Endothelial cell of umbilical vein (primary cell): Measurements from ENCODE around the gene NTN1. TPM values are rescaled to one million over a fixed set of nuclear protein-coding genes. Genes with fewer than 3 reads are reported as not detected.

Source experiments
- BruUV-seq: library from RNA; stranded (reverse); fragments of 400-500 nt; replicated peaks from 2 replicates; lab custom pipeline; 2021; lab: Mats Ljungman, UMichigan
- CTCF ChIA-PET: fragments of 300-600, 350-600 bp; sonication (Branson Sonifier 250); formaldehyde crosslinking; loops from one replicate; lab custom pipeline; 2021; ENCODE audit warnings: antibody characterized with exemption, inconsistent platforms; lab: Charles Lee
- POLR2A ChIA-PET: fragments of 300-600, 350-600 bp; sonication (Branson Sonifier 250); formaldehyde crosslinking; loops from one replicate; lab custom pipeline; 2021; ENCODE audit warnings: antibody characterized with exemption, inconsistent platforms; lab: Charles Lee
- DNase-seq: peaks from one replicate; pipeline ENCODE4 v3.0.0-alpha.2; 2011; ENCODE audit warnings: low read depth, low spot score
- FAIRE-seq: peaks from 2 replicates; lab custom pipeline; 2011; peaks lifted over from hg19 to GRCh38; lab: Jason Lieb, UNC
- H2AFZ ChIP-seq: 2 replicates; pipeline ENCODE4 v1.6.0; 2012; ENCODE audit warnings: low read depth, low read length, control low read depth, inconsistent platforms
- H3K27ac ChIP-seq: 2 replicates; pipeline ENCODE4 v1.5.1; 2011; ENCODE audit warnings: low read depth, mild to moderate bottlenecking, control low read depth, low read length, moderate library complexity; ENCODE audit not compliant: insufficient read depth
- H3K27me3 ChIP-seq, 2 experiments: 2 replicates each; pipeline versions ENCODE4 v1.6.0 to v1.6.1; 2011; ENCODE audit warnings: low read length in 2 of 2, mixed read lengths in 1 of 2; ENCODE audit not compliant: control insufficient read depth in 2 of 2, insufficient read depth in 2 of 2
- H3K36me3 ChIP-seq, 2 experiments: 2 replicates in 1 of 2; 3 replicates in 1 of 2; pipeline ENCODE4 v1.5.1; 2011; ENCODE audit warnings: low read length in 2 of 2, mild to moderate bottlenecking in 1 of 2, moderate library complexity in 1 of 2; ENCODE audit not compliant: control insufficient read depth in 2 of 2, insufficient read depth in 2 of 2; ENCODE audit errors: extremely low read depth in 1 of 2
- H3K4me1 ChIP-seq: 3 replicates; pipeline ENCODE4 v1.5.1; 2011; ENCODE audit warnings: mild to moderate bottlenecking, low read length; ENCODE audit not compliant: control insufficient read depth, insufficient read depth; ENCODE audit errors: extremely low read depth
- H3K4me2 ChIP-seq: 2 replicates; pipeline ENCODE4 v1.6.1; 2011; ENCODE audit warnings: low read length, control low read depth, mixed read lengths; ENCODE audit not compliant: insufficient read depth
- H3K4me3 ChIP-seq, 3 experiments: fragments of 200-600 bp in 1 of 3; sonication (generic), shearing (Covaris generic) in 1 of 3; replicated peaks in 1 of 3; 2 replicates each; pipeline ENCODE4 v1.5.1; 2011 to 2016; ENCODE audit warnings: control low read depth in 3 of 3, low read length in 3 of 3, mild to moderate bottlenecking in 2 of 3, inconsistent platforms in 1 of 3, low read depth in 1 of 3, moderate library complexity in 1 of 3; ENCODE audit not compliant: insufficient read depth in 1 of 3
- H3K79me2 ChIP-seq: 2 replicates; pipeline ENCODE4 v1.6.0; 2012; ENCODE audit warnings: low read length, inconsistent platforms; ENCODE audit not compliant: control insufficient read depth, insufficient read depth
- H3K9ac ChIP-seq: replicated peaks from 2 replicates; pipeline ENCODE3; 2011; ENCODE audit warnings: low read length, control low read depth; ENCODE audit not compliant: insufficient read depth; ENCODE audit errors: extremely low read depth
- H3K9me1 ChIP-seq: replicated peaks from 3 replicates; pipeline ENCODE4 v1.6.0; 2011; ENCODE audit warnings: mild to moderate bottlenecking, low read length; ENCODE audit not compliant: control insufficient read depth, insufficient read depth; ENCODE audit errors: extremely low read depth
- H3K9me3 ChIP-seq: replicated peaks from 2 replicates; pipeline ENCODE4 v1.5.1; 2012; ENCODE audit warnings: low read length, inconsistent platforms; ENCODE audit not compliant: control insufficient read depth, insufficient read depth
- H4K20me1 ChIP-seq: replicated peaks from 2 replicates; pipeline ENCODE3; 2011; ENCODE audit warnings: mild to moderate bottlenecking, low read length; ENCODE audit not compliant: control insufficient read depth, insufficient read depth; ENCODE audit errors: extremely low read depth
- CTCF ChIP-seq, 2 donors: IDR thresholded peaks; 1 replicate in 1 of 2; 2 replicates in 1 of 2; pipeline ENCODE4 v1.5.1; 2011; ENCODE audit warnings: low read length in 2 of 2, mild to moderate bottlenecking in 2 of 2, moderate library complexity in 2 of 2, control low read depth in 1 of 2, inconsistent platforms in 1 of 2, low read depth in 1 of 2; ENCODE audit not compliant: insufficient read depth in 1 of 2; ENCODE audit errors: extremely low read depth in 1 of 2
- EZH2 ChIP-seq: IDR thresholded peaks from 2 replicates; pipeline ENCODE4 v1.6.1; 2012; ENCODE audit warnings: borderline replicate concordance, low read depth, mild to moderate bottlenecking, moderate library complexity, low read length, inconsistent platforms; ENCODE audit not compliant: severe bottlenecking
- FOS ChIP-seq: IDR thresholded peaks from 2 replicates; pipeline ENCODE4 v1.6.1; 2011; ENCODE audit warnings: mild to moderate bottlenecking, low read length, moderate library complexity, borderline replicate concordance; ENCODE audit not compliant: insufficient read depth
- GATA2 ChIP-seq: IDR thresholded peaks from 2 replicates; pipeline ENCODE4 v1.7.0; 2011; ENCODE audit warnings: low read depth, mild to moderate bottlenecking, moderate library complexity, mixed read lengths, low read length; ENCODE audit not compliant: insufficient read length, insufficient read depth
- JUN ChIP-seq: IDR thresholded peaks from 2 replicates; pipeline ENCODE4 v1.6.1; 2011; ENCODE audit warnings: borderline replicate concordance, low read depth; ENCODE audit not compliant: insufficient read length, insufficient read depth
- MAX ChIP-seq: IDR thresholded peaks from 2 replicates; pipeline ENCODE4 v1.6.1; 2011; ENCODE audit not compliant: insufficient read depth, insufficient read length
- MYC ChIP-seq: IDR thresholded peaks from one replicate; pipeline ENCODE4 v1.6.1; 2011; ENCODE audit warnings: mild to moderate bottlenecking, low read depth, low read length
- POLR2A ChIP-seq: IDR thresholded peaks from 2 replicates; pipeline ENCODE4 v1.6.1; 2012; ENCODE audit warnings: low read depth, mild to moderate bottlenecking, control low read depth, low read length
- POLR2AphosphoS5 ChIP-seq: IDR thresholded peaks from 2 replicates; pipeline ENCODE4 v1.6.1; 2012; ENCODE audit warnings: low read depth, mild to moderate bottlenecking, control low read depth, low read length, moderate library complexity; ENCODE audit not compliant: insufficient read depth
- dilution Hi-C: fragments of 300-500 bp; cut with MboI; formaldehyde crosslinking; loops from one replicate; pipeline ENCODE4 v1.15.0; 2019; ENCODE audit warnings: low sequenced_read_pairs; ENCODE audit not compliant: extremely low pct_ligation_motif_present
- intact Hi-C: fragments of 100-400 bp; cut with micrococcal nuclease; formaldehyde crosslinking; loops from one replicate; pipeline ENCODE4 v1.10.0; 2022
- polyA plus RNA-seq, 4 experiments: library from polyadenylated mRNA; depleted of rRNA in 3 of 4; stranded (reverse) in 3 of 4; unstranded in 1 of 4; fragments of >200 nt; gene quantifications; 2 replicates each; pipeline versions ENCODE4 v1.2.1 to v1.2.3, GENCODE V29; 2011 to 2012; ENCODE audit warnings: missing spikeins in 1 of 4
- total RNA-seq: library from RNA; stranded (reverse); gene quantifications from 2 replicates; pipeline ENCODE4 v1.2.3, GENCODE V29; 2021

The NTN1 gene
- total and polyA plus RNA-seq, 2 donors (not counting 3 experiments of a cell fraction or from before 2014, with no cell fraction given): 0.10 to 0.18 TPM

GRCh38 chr17:9051561-9051960 lies 30.3 kb downstream of the NTN1 start:
- H3K27ac ChIP-seq: no peak overlapping the region
- H3K36me3 ChIP-seq: no peaks in the 10 kb centered on the region
- no peak overlapping the region for H3K4me2 ChIP-seq
- no peak overlapping the region for H2AFZ ChIP-seq
- H3K9me3 ChIP-seq: no peaks in the 10 kb centered on the region
- H3K9ac ChIP-seq: no peak overlapping the region
- no peak for DNase-seq
- POLR2A ChIA-PET: no interaction called here
- no peak overlapping the region for H3K4me3 ChIP-seq
- FAIRE-seq: no peak
- H3K4me1 ChIP-seq: no peaks in the 10 kb centered on the region
- TF ChIP-seq CTCF (IDR thresholded peaks at IDR 0.05; ENCODE audit: extremely low read depth in 1 of 2, insufficient read depth in 1 of 2, low read depth in 1 of 2, low read length in 2 of 2) (no peak), EZH2 (no peak), MAX (no peak), POLR2A (no peak), MYC (no peak), JUN (no peak), FOS (no peak), GATA2 (no peak), POLR2AphosphoS5 (no peak)
- no TSS peak for BruUV-seq
- dilution Hi-C loops (no loop called here), intact Hi-C loops (no loop called here)
- no peaks in the 10 kb centered on the region for H4K20me1 ChIP-seq
- CTCF ChIA-PET: no interaction called here
- H3K9me1 ChIP-seq: no peaks in the 10 kb centered on the region
- no peaks in the 10 kb centered on the region for H3K27me3 ChIP-seq
- H3K79me2 ChIP-seq: no peaks in the 10 kb centered on the region
